Measurements from ENCODE around the gene SERPINB1. TPM values are rescaled to one million over a fixed set of nuclear protein-coding genes. Genes with fewer than 3 reads are reported as not detected.

The SERPINB1 gene
- total RNA-seq, 2 experiments from 2014 or later = 58.3 to 58.4 TPM

- Mint-ChIP-seq H3K27me3 (no peaks in the 10 kb centered on the region), H3K9me3 (no peaks in the 10 kb centered on the region), H3K4me3 (no peak overlapping the region), H3K36me3 (ENCODE audit: low read depth) (no peaks in the 10 kb centered on the region), H3K27ac (no peak overlapping the region), H3K4me1 (ENCODE audit: low read depth) (peaks cover 18% of the 10 kb centered on the region)
- ChIA-PET CTCF (interaction anchor here (1.3 kb wide), 1 partner anchor 51 kb away, joined by 3 read pairs; no protein-coding TSS in a partner anchor), POLR2A (no interaction called here)
- Histone ChIP-seq H3K4me1 (ENCODE audit: insufficient read depth, low read length) (no peaks in the 10 kb centered on the region), H3K27me3 (ENCODE audit: control insufficient read depth in 1 of 2, insufficient read depth in 2 of 2, low read length in 2 of 2) (no peaks in the 10 kb centered on the region), H3K27ac (ENCODE audit: low read depth in 1 of 2, low read length in 2 of 2) (no peak overlapping the region), H3K36me3 (ENCODE audit: insufficient read depth, low read length) (no peaks in the 10 kb centered on the region), H3K9me3 (ENCODE audit: control insufficient read depth in 1 of 2, insufficient read depth in 1 of 2, low read length in 2 of 2) (no peaks in the 10 kb centered on the region), H3K4me3 (ENCODE audit: low read length) (no peak overlapping the region)
- intact Hi-C loops (cut with DNase I, micrococcal nuclease) = no loop called here
- no peak for TF ChIP-seq CTCF (IDR thresholded peaks at IDR 0.05)
- ATAC-seq (ENCODE audit: poor library complexity) (no peak), DNase-seq (no peak)
Observed at GRCh38 chr6:2823104-2823850, 18.4 kb downstream of the SERPINB1 start.

- H3K9me3 ChIP-seq (ENCODE audit: control insufficient read depth in 1 of 2, insufficient read depth in 1 of 2, low read length in 2 of 2) = no peaks in the 10 kb centered on the region
- TF ChIP-seq CTCF (IDR thresholded peaks at IDR 0.05) = no peak
- no peaks in the 10 kb centered on the region for H3K27me3 Mint-ChIP-seq
- ChIA-PET CTCF (no interaction called here), POLR2A (no interaction called here)
- intact Hi-C loops (cut with DNase I, micrococcal nuclease) = no loop called here
- no peak overlapping the region for H3K4me3 ChIP-seq (ENCODE audit: low read length)
- no peak for ATAC-seq (ENCODE audit: poor library complexity)
- no peaks in the 10 kb centered on the region for H3K27me3 ChIP-seq (ENCODE audit: control insufficient read depth in 1 of 2, insufficient read depth in 2 of 2, low read length in 2 of 2)
- H3K27ac ChIP-seq (ENCODE audit: low read depth in 1 of 2, low read length in 2 of 2) = no peak overlapping the region
- peaks cover 30% of the 10 kb centered on the region for H3K4me1 Mint-ChIP-seq (ENCODE audit: low read depth)
- H3K27ac Mint-ChIP-seq = no peak overlapping the region
- no peaks in the 10 kb centered on the region for H3K36me3 ChIP-seq (ENCODE audit: insufficient read depth, low read length)
- no peaks in the 10 kb centered on the region for H3K36me3 Mint-ChIP-seq (ENCODE audit: low read depth)
- no peak overlapping the region for H3K4me3 Mint-ChIP-seq
- H3K4me1 ChIP-seq (ENCODE audit: insufficient read depth, low read length) = no peaks in the 10 kb centered on the region
- H3K9me3 Mint-ChIP-seq = no peaks in the 10 kb centered on the region
- DNase-seq = no peak
Observed at GRCh38 chr6:2821554-2821953, 20.1 kb downstream of the SERPINB1 start.

GRCh38 chr6:2820415-2820814 lies 21.2 kb downstream of the SERPINB1 start:
- H3K4me1 Mint-ChIP-seq (ENCODE audit: low read depth) = peaks cover 35% of the 10 kb centered on the region
- H3K27ac Mint-ChIP-seq = no peak overlapping the region
- Histone ChIP-seq H3K9me3 (ENCODE audit: control insufficient read depth in 1 of 2, insufficient read depth in 1 of 2, low read length in 2 of 2) (peaks cover 0 to 11% of the 10 kb centered on the region in 2 experiments), H3K27ac (ENCODE audit: low read depth in 1 of 2, low read length in 2 of 2) (no peak overlapping the region), H3K4me1 (ENCODE audit: insufficient read depth, low read length) (no peaks in the 10 kb centered on the region), H3K27me3 (ENCODE audit: control insufficient read depth in 1 of 2, insufficient read depth in 2 of 2, low read length in 2 of 2) (no peaks in the 10 kb centered on the region), H3K36me3 (ENCODE audit: insufficient read depth, low read length) (no peaks in the 10 kb centered on the region), H3K4me3 (ENCODE audit: low read length) (no peak overlapping the region)
- TF ChIP-seq CTCF (IDR thresholded peaks at IDR 0.05) = no peak
- no peak overlapping the region for H3K4me3 Mint-ChIP-seq
- intact Hi-C loops (cut with DNase I, micrococcal nuclease) = no loop called here
- POLR2A ChIA-PET = no interaction called here
- H3K27me3 Mint-ChIP-seq = no peaks in the 10 kb centered on the region
- peaks cover 6% of the 10 kb centered on the region for H3K9me3 Mint-ChIP-seq
- ATAC-seq (ENCODE audit: poor library complexity) = no peak
- CTCF ChIA-PET = no interaction called here
- no peak for DNase-seq
- peaks cover 5% of the 10 kb centered on the region for H3K36me3 Mint-ChIP-seq (ENCODE audit: low read depth)
